PFSK-1 (cell line): Measurements from ENCODE around the gene VCX3A.

ENCODE experiments used
- FOXP2 ChIP-seq: optimal IDR thresholded peaks from 2 replicates; pipeline ENCODE3; 2011; ENCODE audit warnings: borderline replicate concordance, control low read depth, inconsistent platforms; ENCODE audit not compliant: insufficient read depth; ENCODE audit errors: extremely low read length, extremely low read depth
- POLR2AphosphoS5 ChIP-seq: IDR thresholded peaks from 2 replicates; pipeline ENCODE4 v1.6.1; 2012; ENCODE audit warnings: low read depth, mild to moderate bottlenecking, control low read depth, low read length, moderate library complexity
- REST ChIP-seq, 2 experiments: IDR thresholded peaks; 2 replicates each; pipeline versions ENCODE4 v1.6.1 to v1.8.0; 2011 to 2012; ENCODE audit warnings: low read depth in 2 of 2, low read length in 2 of 2, control low read depth in 1 of 2, inconsistent platforms in 1 of 2, mild to moderate bottlenecking in 1 of 2, moderate library complexity in 1 of 2; ENCODE audit not compliant: insufficient read depth in 1 of 2
- SIN3A ChIP-seq: IDR thresholded peaks from 2 replicates; pipeline ENCODE4 v1.6.1; 2012; ENCODE audit warnings: mild to moderate bottlenecking, low read length, moderate library complexity, borderline replicate concordance; ENCODE audit not compliant: insufficient read depth
- TAF1 ChIP-seq: IDR thresholded peaks from 2 replicates; pipeline ENCODE4 v1.6.1; 2012; ENCODE audit warnings: low read length, control low read depth, borderline replicate concordance; ENCODE audit not compliant: insufficient read depth

Gene VCX3A

GRCh38 chrX:6550999-6551398, 16.1 kb upstream of the VCX3A start:
- TF ChIP-seq REST (IDR thresholded peaks at IDR 0.05; ENCODE audit: insufficient read depth in 1 of 2, low read depth in 2 of 2, low read length in 2 of 2) (no peak), POLR2AphosphoS5 (no peak), FOXP2 (no peak), SIN3A (no peak), TAF1 (no peak)

- no peak for TF ChIP-seq TAF1
- no peak for TF ChIP-seq POLR2AphosphoS5
Observed at GRCh38 chrX:6545712-6546111, 10.8 kb upstream of the VCX3A start.

GRCh38 chrX:6526564-6527136, 8.3 kb downstream of the VCX3A start:
- TF ChIP-seq FOXP2 = no peak
- TF ChIP-seq TAF1 = no peak
- no peak for TF ChIP-seq SIN3A
- TF ChIP-seq POLR2AphosphoS5 = no peak
- TF ChIP-seq REST (IDR thresholded peaks at IDR 0.05; ENCODE audit: insufficient read depth in 1 of 2, low read depth in 2 of 2, low read length in 2 of 2) = no peak

- no peak for TF ChIP-seq FOXP2
- no peak for TF ChIP-seq SIN3A
- no peak for TF ChIP-seq TAF1
- TF ChIP-seq REST (IDR thresholded peaks at IDR 0.05; ENCODE audit: insufficient read depth in 1 of 2, low read depth in 2 of 2, low read length in 2 of 2) = no peak
- TF ChIP-seq POLR2AphosphoS5 = no peak
Observed at GRCh38 chrX:6517376-6517775, 17.5 kb downstream of the VCX3A start.

- no peak for TF ChIP-seq FOXP2
- TF ChIP-seq TAF1 = no peak
- TF ChIP-seq SIN3A = no peak
- TF ChIP-seq REST (IDR thresholded peaks at IDR 0.05; ENCODE audit: insufficient read depth in 1 of 2, low read depth in 2 of 2, low read length in 2 of 2) = no peak
Observed at GRCh38 chrX:6506444-6506843, 28.5 kb downstream of the VCX3A start.
